ENCODE data around the gene DBF4B. TPM values are rescaled to one million over a fixed set of nuclear protein-coding genes. Genes with fewer than 3 reads are reported as not detected.

Gene DBF4B
- total RNA-seq, 2 donors from 2014 or later, result 31.1 to 44.9 TPM

GRCh38 chr17:44780845-44781480, 72.5 kb downstream of the DBF4B start:
- no peaks in the 10 kb centered on the region for H3K9me3 ChIP-seq (ENCODE audit: control insufficient read depth, low read length)
- Mint-ChIP-seq H3K4me1 (peaks cover 8% of the 10 kb centered on the region), H3K36me3 (ENCODE audit: low read depth) (no peaks in the 10 kb centered on the region), H3K27me3 (ENCODE audit: insufficient read depth) (peaks cover 27% of the 10 kb centered on the region), H3K27ac (no peak overlapping the region), H3K4me3 (no peak overlapping the region), H3K9me3 (no peaks in the 10 kb centered on the region)
- peaks cover 4% of the 10 kb centered on the region for H3K4me1 ChIP-seq (ENCODE audit: control insufficient read depth, insufficient read depth, low read length)
- H3K27ac ChIP-seq (ENCODE audit: low read depth, low read length), result no peak overlapping the region
- H3K27me3 ChIP-seq (ENCODE audit: control insufficient read depth, insufficient read depth, low read length, poor library complexity, severe bottlenecking), result peaks cover 15% of the 10 kb centered on the region
- DNase-seq, result peak; percentile 51
- H3K4me3 ChIP-seq (ENCODE audit: low read length), result no peak overlapping the region
- no peaks in the 10 kb centered on the region for H3K36me3 ChIP-seq (ENCODE audit: control insufficient read depth, insufficient read depth, low read length)
- no peak for TF ChIP-seq CTCF (conservative IDR thresholded peaks at IDR 0.05)
- WGBS, 2 experiments (ENCODE audit: insufficient coverage in 1 of 2, insufficient read length in 1 of 2), result 91 to 97% methylated on average over 12 to 14 of the region's 14 CpGs
- no peak overlapping the region for H3K9ac ChIP-seq (ENCODE audit: extremely low read depth, low read length, poor library complexity, severe bottlenecking)

- Mint-ChIP-seq H3K9me3 (no peaks in the 10 kb centered on the region), H3K27ac (peak overlapping the region; percentile 18), H3K4me3 (no peak overlapping the region), H3K27me3 (ENCODE audit: insufficient read depth) (peaks cover 19% of the 10 kb centered on the region), H3K4me1 (peaks cover 8% of the 10 kb centered on the region), H3K36me3 (ENCODE audit: low read depth) (no peaks in the 10 kb centered on the region)
- Histone ChIP-seq H3K9ac (ENCODE audit: extremely low read depth, low read length, poor library complexity, severe bottlenecking) (no peak overlapping the region), H3K9me3 (ENCODE audit: control insufficient read depth, low read length) (no peaks in the 10 kb centered on the region), H3K27ac (ENCODE audit: low read depth, low read length) (peak overlapping the region; percentile 54), H3K27me3 (ENCODE audit: control insufficient read depth, insufficient read depth, low read length, poor library complexity, severe bottlenecking) (peaks cover 8% of the 10 kb centered on the region), H3K36me3 (ENCODE audit: control insufficient read depth, insufficient read depth, low read length) (no peaks in the 10 kb centered on the region), H3K4me3 (ENCODE audit: low read length) (no peak overlapping the region), H3K4me1 (ENCODE audit: control insufficient read depth, insufficient read depth, low read length) (no peaks in the 10 kb centered on the region)
- WGBS, 2 experiments (ENCODE audit: insufficient coverage in 1 of 2, insufficient read length in 1 of 2), result 75 to 76% methylated on average over 5 to 17 of the region's 17 CpGs
- DNase-seq, result peak; percentile 84
- no peak for TF ChIP-seq CTCF (conservative IDR thresholded peaks at IDR 0.05)
Measured at GRCh38 chr17:44781551-44782325, 73.3 kb downstream of the DBF4B start.

- Mint-ChIP-seq H3K9me3 (no peaks in the 10 kb centered on the region), H3K36me3 (ENCODE audit: low read depth) (no peaks in the 10 kb centered on the region), H3K4me3 (no peak overlapping the region), H3K27ac (peak overlapping the region; percentile 18), H3K4me1 (peaks cover 8% of the 10 kb centered on the region), H3K27me3 (ENCODE audit: insufficient read depth) (peaks cover 13% of the 10 kb centered on the region)
- peak overlapping the region; percentile 54 for H3K27ac ChIP-seq (ENCODE audit: low read depth, low read length)
- peak; percentile 57 for DNase-seq
- WGBS, 2 experiments (ENCODE audit: insufficient coverage in 1 of 2, insufficient read length in 1 of 2), result 49 to 60% methylated on average over 9 to 11 of the region's 11 CpGs
- no peaks in the 10 kb centered on the region for H3K36me3 ChIP-seq (ENCODE audit: control insufficient read depth, insufficient read depth, low read length)
- H3K4me3 ChIP-seq (ENCODE audit: low read length), result no peak overlapping the region
- no peaks in the 10 kb centered on the region for H3K9me3 ChIP-seq (ENCODE audit: control insufficient read depth, low read length)
- H3K9ac ChIP-seq (ENCODE audit: extremely low read depth, low read length, poor library complexity, severe bottlenecking), result no peak overlapping the region
- no peaks in the 10 kb centered on the region for H3K4me1 ChIP-seq (ENCODE audit: control insufficient read depth, insufficient read depth, low read length)
- peaks cover 1% of the 10 kb centered on the region for H3K27me3 ChIP-seq (ENCODE audit: control insufficient read depth, insufficient read depth, low read length, poor library complexity, severe bottlenecking)
- TF ChIP-seq CTCF (conservative IDR thresholded peaks at IDR 0.05), result no peak
Measured at GRCh38 chr17:44782326-44782850, 73.9 kb downstream of the DBF4B start.

Data from endodermal cell (in vitro differentiated cells).